ENCODE data around the gene YIPF5. TPM values are rescaled to one million over a fixed set of nuclear protein-coding genes. Genes with fewer than 3 reads are reported as not detected.

YIPF5 gene
- total and polyA plus RNA-seq, 9 donors = 36.4 to 58.7 (median 48.5) TPM

Other genes with a start within 250 kb of the YIPF5 start
- 0.13 TPM for gene KCTD16, start 214 bp upstream of the YIPF5 start, total RNA-seq
- under 1 TPM; 0.04 to 0.16 (median 0.08) TPM for gene KCTD16, start 214 bp upstream of the YIPF5 start, polyA plus RNA-seq (ENCODE audit: insufficient read depth in 1 of 8, insufficient read length in 8 of 8, low replicate concordance in 1 of 8)